ENCODE data around the gene ZNHIT3.
A peak's percentile ranks its signal among the peaks of the same experiment; 100 is the strongest.

The ZNHIT3 gene

DNA sequence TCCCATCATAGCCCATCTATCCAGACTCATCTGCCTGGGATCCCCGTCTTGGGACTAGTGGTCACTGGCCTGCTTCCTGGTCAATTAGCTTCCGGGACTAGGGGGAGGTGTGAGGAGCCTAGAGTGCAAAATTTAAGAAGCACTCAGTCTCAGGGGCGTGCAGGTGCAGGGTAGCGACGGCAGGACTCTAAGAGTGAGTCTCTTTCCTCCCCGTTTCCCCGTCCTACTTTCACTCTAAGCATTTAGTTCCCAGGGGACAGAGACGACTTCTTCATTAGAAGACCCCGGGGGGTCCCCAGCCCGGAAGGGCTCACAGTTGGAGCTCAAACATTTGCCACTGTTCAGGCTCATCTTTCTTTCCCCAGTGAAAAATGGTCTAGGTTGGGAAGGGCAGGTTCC, 677 bp upstream of the ZNHIT3 start:
- no peak for DNase-seq (ENCODE audit: low read depth, low spot score)
- TF ChIP-seq, protein P1, sequence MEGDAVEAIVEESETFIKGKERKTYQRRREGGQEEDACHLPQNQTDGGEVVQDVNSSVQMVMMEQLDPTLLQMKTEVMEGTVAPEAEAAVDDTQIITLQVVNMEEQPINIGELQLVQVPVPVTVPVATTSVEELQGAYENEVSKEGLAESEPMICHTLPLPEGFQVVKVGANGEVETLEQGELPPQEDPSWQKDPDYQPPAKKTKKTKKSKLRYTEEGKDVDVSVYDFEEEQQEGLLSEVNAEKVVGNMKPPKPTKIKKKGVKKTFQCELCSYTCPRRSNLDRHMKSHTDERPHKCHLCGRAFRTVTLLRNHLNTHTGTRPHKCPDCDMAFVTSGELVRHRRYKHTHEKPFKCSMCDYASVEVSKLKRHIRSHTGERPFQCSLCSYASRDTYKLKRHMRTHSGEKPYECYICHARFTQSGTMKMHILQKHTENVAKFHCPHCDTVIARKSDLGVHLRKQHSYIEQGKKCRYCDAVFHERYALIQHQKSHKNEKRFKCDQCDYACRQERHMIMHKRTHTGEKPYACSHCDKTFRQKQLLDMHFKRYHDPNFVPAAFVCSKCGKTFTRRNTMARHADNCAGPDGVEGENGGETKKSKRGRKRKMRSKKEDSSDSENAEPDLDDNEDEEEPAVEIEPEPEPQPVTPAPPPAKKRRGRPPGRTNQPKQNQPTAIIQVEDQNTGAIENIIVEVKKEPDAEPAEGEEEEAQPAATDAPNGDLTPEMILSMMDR (IDR thresholded peaks at IDR 0.05; ENCODE audit: low read depth, low read length): no peak
- in situ Hi-C loops (cut with HindIII; ENCODE audit: low sequenced_read_pairs): no loop called here
- peak overlapping the region; percentile 79 for H3K4me3 ChIP-seq (ENCODE audit: low read depth, low read length)

DNA sequence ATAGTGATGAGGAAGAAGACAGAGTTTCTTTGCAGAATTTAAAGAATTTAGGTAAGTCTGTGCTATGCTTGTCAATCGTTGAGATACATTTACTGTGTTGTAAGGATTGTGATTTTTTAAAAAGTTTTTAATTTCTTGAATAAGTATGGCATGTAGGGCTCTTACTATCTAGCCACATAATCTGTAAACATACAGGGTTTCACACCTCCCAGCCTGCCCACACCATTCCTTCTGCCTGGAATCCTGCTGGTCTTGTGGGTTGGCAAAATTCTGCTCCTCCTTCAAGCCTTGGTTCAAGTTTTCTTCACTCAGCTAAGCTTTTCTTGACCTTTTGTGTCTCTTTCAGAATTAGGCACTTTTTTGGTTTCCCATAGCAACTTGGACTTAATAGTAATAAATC, 7.5 kb downstream of the ZNHIT3 start:
- TF ChIP-seq, protein P1 (IDR thresholded peaks at IDR 0.05; ENCODE audit: low read depth, low read length): no peak
- no peak overlapping the region for H3K4me3 ChIP-seq (ENCODE audit: low read depth, low read length)
- in situ Hi-C loops (cut with HindIII; ENCODE audit: low sequenced_read_pairs): no loop called here
- no peak for DNase-seq (ENCODE audit: low read depth, low spot score)

DNA sequence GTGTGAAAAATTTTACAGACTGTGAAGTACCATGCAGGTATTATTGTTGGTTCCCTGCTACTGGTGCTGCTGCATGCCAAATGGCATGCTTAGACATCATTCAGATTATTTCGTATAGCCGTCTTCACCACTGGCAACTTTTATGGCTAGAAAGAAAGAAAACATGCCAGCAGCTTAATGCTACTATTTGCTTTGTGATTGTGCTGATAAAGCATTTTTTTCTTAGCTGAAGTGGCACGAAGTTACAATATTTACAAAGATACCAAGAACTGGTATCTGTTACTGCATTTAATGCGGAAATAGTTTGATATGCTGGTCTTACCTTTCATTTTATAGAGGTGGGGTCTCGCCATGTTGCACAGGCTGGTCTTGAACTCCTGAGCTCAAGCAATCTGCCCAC, 8.2 kb downstream of the ZNHIT3 start:
- no peak for DNase-seq (ENCODE audit: low read depth, low spot score)
- TF ChIP-seq, protein P1 (IDR thresholded peaks at IDR 0.05; ENCODE audit: low read depth, low read length): no peak
- in situ Hi-C loops (cut with HindIII; ENCODE audit: low sequenced_read_pairs): no loop called here
- no peak overlapping the region for H3K4me3 ChIP-seq (ENCODE audit: low read depth, low read length)

DNA sequence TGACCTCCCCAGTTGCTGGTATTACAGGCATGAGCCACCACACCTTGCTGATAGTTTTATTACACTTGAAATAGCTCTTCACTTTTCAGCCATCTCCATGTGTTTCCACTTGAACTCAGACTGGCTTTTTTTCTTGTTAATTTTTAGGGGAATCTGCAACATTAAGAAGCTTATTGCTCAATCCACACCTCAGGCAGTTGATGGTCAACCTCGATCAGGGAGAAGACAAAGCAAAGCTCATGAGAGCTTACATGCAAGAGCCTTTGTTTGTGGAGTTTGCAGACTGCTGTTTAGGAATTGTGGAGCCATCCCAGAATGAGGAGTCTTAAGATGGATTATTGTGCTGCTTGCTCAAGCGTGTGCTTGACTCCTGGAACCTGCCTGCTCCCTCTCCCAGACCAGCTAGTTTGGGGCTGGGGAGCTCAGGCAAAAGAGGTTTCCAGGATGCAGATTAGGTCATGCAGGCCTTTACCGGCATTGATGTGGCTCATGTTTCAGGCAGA, 8.6 kb downstream of the ZNHIT3 start:
- H3K4me3 ChIP-seq (ENCODE audit: low read depth, low read length): no peak overlapping the region
- in situ Hi-C loops (cut with HindIII; ENCODE audit: low sequenced_read_pairs): no loop called here
- TF ChIP-seq, protein P1 (IDR thresholded peaks at IDR 0.05; ENCODE audit: low read depth, low read length): no peak
- no peak for DNase-seq (ENCODE audit: low read depth, low spot score)

DNA sequence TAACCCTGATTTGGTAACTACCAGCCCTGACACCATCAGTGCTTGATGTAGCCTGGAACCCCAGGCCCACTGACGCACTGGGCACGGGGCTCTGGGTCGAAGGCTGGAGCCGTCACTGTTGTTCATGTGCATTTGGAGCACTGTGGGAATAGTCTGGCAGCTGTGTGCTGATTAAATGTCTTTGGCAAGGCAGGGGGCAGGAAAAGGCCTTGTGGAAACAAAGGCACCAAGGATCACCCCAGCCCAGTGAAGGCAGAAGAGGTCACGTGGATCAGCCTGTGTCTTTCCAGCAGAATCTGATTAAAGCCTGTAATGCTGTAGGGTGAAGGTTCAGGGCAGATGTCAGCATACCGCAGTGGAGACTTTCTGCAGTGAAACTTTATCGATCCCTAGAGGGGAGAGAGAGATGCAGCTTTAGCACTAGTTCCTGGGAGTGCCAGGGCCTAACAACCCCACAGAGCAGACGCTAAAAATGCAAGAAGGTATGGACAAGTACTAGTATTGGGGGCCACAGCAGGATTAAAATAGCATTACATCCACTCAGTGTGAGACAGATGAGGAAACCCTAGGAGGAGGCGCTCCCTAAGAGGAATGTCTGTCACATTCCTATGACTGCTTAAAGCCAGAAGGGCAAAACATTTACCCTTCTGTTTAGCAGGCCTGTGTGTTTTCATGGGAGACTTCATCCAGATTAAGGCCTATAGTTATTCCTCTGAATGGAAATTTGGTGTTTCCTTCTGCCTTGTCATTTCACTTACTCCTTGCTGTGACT, 9.7 kb downstream of the ZNHIT3 start:
- in situ Hi-C loops (cut with HindIII; ENCODE audit: low sequenced_read_pairs): no loop called here

DNA sequence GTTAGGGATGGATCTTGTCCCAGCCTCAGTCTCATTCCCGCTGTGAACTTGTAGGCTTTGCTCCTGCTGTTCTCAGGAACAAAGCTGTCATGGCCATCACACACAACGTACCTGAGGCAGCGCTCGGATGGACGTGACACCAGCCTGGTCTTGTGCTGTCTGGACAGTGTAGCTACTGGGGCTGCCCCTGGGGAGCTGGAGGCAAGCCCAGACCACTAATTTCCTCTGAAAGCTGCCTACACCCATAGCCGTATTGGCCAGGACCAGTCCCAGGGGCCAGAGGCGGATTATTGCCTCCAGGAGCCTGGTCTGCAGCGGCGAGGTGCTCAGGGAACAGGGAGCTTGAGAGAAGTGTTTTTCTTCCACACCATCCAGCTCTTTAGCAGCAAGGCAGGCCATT, 11.7 kb downstream of the ZNHIT3 start:
- TF ChIP-seq, protein P1 (IDR thresholded peaks at IDR 0.05; ENCODE audit: low read depth, low read length): no peak
- H3K4me3 ChIP-seq (ENCODE audit: low read depth, low read length): no peak overlapping the region
- in situ Hi-C loops (cut with HindIII; ENCODE audit: low sequenced_read_pairs): no loop called here
- no peak for DNase-seq (ENCODE audit: low read depth, low spot score)

More for the DNA sequence above, 9.7 kb downstream of the ZNHIT3 start:
- TF ChIP-seq, protein P1 (IDR thresholded peaks at IDR 0.05; ENCODE audit: low read depth, low read length): no peak
- DNase-seq (ENCODE audit: low read depth, low spot score): no peak
- no peak overlapping the region for H3K4me3 ChIP-seq (ENCODE audit: low read depth, low read length)
